Islet of Langerhans (tissue), 1 donor: Measurements from ENCODE around the gene GPC6.
A peak's percentile ranks its signal among the peaks of the same experiment; 100 is the strongest.

Experiments
- FAIRE-seq: peaks from one replicate; lab custom pipeline; 2011; peaks lifted over from hg19 to GRCh38; lab: Jason Lieb, UNC

GPC6 gene

GRCh38 chr13:94058821-94059360 lies 832.3 kb downstream of the GPC6 start:
- peak; percentile 66 for FAIRE-seq

- no peak for FAIRE-seq
Observed at GRCh38 chr13:94061301-94061700, 834.7 kb downstream of the GPC6 start.

GRCh38 chr13:94063096-94063495 lies 836.5 kb downstream of the GPC6 start:
- no peak for FAIRE-seq

DNA sequence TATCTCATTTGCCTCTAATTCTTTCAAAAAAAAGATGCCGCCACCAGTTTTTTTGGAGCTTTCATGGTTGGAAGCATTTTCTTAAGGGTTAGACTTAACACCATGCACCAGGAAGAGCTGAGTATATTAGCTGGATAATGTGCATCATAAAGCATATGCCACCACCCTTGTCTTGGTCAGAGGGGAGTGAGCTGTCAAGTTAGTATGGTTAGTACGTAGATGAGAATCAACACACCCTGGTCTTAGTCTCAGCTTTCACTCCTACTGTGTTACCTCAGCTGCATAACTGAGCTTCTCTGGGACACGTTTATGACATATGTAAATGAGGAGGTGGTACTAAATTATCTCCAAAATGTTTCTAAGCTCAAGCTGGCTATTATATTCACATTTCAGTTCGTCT lies 837.2 kb downstream of the GPC6 start:
- FAIRE-seq = no peak

DNA sequence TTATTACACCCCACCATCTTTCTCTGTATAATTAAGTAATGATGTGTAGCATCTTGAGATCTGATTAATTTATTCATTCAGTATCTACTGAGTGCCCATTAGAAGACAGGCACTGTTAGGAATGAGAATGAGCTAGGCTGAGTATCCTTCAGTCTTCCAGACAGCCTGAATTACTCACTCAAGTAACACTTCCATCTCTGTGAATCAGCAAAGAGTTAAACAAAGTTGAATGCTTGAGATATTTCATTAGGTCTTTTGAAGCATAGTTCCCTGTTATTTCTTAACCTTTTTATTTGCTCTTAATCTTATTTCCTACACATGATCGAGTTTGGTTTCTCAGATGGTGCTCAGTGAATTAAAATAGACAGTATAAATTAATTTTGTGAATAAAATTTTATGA lies 839.1 kb downstream of the GPC6 start:
- no peak for FAIRE-seq

DNA sequence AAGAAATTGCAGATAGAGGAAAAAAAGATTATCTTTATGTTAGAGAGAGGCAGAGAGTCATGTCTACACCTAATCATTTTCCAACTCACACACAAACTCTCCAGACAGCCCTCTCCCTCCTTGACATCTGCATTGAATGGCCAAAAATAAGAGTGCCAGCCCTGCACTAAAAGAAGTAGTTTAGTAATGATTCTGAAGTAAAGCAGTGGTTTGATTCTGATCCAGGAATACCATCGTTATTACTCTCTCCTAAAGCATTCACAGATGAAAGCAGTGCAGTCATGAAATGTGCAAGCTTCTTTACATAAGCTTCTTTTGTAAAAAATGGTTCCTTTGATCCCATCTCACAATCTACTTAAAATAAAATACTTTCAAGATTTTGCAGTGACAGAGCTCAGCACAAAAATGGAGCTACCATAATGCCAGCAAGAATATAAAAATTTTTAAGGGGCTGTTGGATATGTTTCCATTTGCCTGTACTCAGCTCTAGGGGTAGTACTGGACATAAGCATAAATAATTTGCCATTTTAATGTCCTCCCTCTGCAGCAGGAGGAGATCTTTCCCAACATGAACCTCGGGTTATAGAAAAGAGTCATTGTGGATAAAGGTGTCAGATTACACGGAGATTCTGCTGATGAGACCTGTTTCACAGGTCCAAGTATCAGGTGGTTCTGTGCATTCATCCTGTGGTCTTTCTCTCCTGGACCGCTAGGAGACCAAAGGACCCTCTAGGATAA lies 846.6 kb downstream of the GPC6 start:
- no peak for FAIRE-seq

DNA sequence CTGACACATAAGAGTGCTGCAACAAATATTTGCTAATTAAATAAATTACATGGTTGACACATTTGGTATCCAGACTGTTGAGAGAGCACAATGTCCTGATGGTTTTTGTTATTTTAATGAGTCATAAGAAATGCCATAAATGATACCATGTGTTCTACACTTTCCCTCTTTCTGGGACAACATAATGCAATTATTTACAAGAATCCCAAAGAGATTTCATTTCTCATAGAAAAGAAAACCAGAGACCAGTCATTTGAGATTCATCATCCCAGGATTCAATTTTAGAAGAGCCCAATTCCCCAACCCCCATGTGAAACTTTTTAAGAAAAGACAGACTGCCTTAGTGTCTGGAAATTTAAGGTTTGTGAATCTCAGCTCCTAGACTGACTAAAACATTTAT lies 853.3 kb downstream of the GPC6 start:
- FAIRE-seq = peak; percentile 58

- no peak for FAIRE-seq
Observed at GRCh38 chr13:94080527-94080926, 853.9 kb downstream of the GPC6 start.

- FAIRE-seq = no peak
Observed at GRCh38 chr13:94087100-94087499, 860.5 kb downstream of the GPC6 start.

- FAIRE-seq = no peak
Observed at GRCh38 chr13:94088742-94089141, 862.1 kb downstream of the GPC6 start.

DNA sequence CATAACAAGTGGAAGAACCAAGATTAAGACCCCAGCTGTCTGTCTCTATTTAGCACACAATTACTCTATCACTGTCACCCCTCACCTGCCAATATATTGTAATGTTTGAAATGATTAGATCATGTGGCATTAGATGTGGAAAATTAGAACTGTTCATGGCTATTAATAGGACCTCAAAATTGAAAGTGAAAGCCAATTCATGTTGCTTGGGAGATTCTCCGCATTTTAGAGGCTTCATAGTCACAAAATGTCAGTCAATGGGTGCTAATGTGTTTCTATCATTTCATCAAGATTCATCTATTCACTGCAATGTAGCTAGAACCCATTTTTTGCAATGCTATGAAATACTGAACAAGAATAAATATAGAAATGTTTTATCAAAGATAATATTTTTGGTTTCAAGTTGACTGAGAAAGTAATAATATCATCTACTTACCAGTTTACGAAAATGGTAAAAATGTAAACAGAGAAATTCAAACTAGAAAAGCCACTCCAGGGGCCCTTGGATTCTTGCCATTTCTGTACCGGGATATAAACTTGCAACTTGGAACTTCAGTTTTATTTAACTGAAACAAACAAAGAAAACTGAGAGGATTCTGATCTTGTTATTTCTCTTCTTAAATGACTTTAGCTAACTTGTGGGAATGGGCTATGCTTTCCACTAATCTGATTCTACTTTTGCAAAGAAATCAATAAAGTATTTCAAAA lies 864.3 kb downstream of the GPC6 start:
- FAIRE-seq = no peak

DNA sequence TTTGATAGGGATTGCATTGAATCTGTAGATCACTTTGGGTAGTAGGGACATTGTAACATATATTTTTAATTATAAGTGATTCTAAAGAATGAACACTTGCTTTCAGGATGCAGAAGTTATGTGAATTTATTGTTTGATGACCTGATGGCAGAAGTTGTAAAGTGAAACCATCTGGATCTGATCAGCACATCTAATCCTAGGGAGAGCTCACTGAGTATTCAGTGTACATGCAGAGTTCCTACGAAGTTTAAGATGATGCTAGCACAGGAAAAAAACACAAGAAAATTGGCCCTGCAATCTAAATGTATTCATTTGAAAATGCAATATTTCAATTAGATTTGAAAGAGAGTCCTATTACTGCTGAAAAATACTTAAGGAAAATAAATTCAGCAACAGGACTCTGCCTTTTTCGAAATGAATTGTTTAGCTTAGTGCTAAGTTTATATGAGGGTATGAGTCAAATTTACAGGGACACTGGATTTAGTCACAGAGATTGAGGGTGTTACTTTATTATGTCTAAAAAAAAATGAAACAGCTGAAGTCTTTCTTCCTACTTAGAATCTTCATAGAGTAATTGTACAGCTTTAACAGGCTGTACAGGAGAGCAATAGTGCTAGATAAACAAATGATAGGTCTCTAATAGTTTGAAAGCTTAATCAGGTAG lies 867.2 kb downstream of the GPC6 start:
- no peak for FAIRE-seq

GRCh38 chr13:94109715-94110374 lies 883.2 kb downstream of the GPC6 start:
- no peak for FAIRE-seq

DNA sequence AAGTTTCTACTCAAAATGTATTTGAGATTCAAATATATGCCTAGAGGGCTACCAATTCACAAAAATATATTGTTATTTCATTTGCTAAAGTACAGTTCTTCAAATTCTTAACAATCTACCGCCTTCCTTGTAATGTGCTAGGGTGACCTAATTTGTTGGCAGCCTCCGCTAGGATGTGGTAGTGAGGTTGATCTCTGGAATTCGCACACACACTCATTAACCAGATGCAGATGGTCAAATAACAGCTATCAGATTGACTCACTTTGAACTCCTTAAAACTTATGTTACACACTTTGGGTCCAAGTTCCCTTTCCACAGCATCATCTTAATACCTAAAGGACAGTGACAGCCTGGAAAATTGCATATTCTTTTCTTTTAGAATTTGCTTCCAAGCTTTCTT lies 885.6 kb downstream of the GPC6 start:
- peak; percentile 17 for FAIRE-seq

DNA sequence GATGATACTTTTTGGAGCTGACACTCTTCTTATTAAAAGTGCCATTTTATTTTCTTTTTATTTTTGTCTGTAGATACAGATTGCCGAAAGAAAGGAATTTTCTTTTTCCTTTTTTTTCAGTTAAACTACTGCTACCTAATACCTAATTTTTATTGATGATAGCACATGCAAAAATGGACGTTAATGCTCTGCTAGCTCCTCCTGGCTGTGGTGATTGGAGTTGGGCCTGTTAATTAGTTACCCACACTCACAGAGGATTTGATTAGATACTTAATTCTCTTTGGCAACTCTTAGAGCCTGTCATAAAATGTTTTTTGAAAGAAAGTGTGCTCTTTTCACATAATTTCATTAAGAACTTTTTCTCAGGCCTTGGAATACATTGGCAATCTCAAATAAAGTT lies 886.1 kb downstream of the GPC6 start:
- no peak for FAIRE-seq

GRCh38 chr13:94113245-94113644 lies 886.6 kb downstream of the GPC6 start:
- FAIRE-seq = no peak

- FAIRE-seq = no peak
Observed at GRCh38 chr13:94114166-94114565, 887.6 kb downstream of the GPC6 start.

GRCh38 chr13:94115054-94115453 lies 888.4 kb downstream of the GPC6 start:
- peak; percentile 47 for FAIRE-seq

GRCh38 chr13:94119360-94119936 lies 892.8 kb downstream of the GPC6 start:
- FAIRE-seq = no peak

DNA sequence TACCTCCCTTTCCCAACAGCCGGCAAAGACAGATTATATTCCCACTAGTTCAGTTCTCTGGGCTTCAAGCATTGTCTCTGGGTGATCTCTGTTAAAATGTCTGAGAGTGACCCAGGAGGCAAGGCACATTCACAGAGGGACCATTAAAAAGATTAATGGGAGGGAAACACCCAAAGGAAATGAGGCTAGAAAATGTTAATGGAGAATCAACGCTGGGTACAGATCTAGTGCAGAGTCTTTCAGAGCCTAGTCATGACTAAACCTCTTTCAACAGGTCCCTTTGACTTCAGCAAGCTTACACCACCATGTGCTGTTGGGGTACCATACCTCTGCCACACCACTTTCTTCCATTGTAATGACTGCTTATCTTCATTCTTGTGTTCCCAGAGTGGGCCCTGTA lies 894.3 kb downstream of the GPC6 start:
- peak; percentile 56 for FAIRE-seq

GRCh38 chr13:94121686-94122085 lies 895.1 kb downstream of the GPC6 start:
- FAIRE-seq = no peak

- FAIRE-seq = no peak
Observed at GRCh38 chr13:94122300-94122915, 895.8 kb downstream of the GPC6 start.
